Measurements from ENCODE around the gene ADGB.

The ADGB gene

DNA sequence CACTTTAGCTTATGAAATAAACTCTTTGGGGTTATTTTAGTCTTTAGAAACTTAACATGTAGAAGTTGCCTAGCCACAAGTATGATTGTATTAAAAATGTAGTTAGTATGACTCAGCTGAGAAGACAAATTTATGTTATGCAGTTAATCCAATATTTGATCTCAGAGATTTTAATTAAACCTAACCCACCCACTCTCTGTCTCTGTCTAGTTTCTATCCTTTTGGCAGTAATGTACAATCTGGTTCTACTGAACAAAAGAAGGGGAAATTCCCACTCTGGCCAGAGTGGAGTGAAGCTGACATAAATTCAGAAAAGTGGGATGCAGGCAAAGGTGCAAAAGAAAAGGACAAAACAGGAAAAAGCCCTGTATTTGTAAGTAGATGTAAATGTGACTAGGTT lies 36.4 kb downstream of the ADGB start:
- DNase-seq: no peak

GRCh38 chr6:146636481-146636880 lies 37.7 kb downstream of the ADGB start:
- DNase-seq: no peak

GRCh38 chr6:146642921-146643320 lies 44.1 kb downstream of the ADGB start:
- no peak for DNase-seq

DNA sequence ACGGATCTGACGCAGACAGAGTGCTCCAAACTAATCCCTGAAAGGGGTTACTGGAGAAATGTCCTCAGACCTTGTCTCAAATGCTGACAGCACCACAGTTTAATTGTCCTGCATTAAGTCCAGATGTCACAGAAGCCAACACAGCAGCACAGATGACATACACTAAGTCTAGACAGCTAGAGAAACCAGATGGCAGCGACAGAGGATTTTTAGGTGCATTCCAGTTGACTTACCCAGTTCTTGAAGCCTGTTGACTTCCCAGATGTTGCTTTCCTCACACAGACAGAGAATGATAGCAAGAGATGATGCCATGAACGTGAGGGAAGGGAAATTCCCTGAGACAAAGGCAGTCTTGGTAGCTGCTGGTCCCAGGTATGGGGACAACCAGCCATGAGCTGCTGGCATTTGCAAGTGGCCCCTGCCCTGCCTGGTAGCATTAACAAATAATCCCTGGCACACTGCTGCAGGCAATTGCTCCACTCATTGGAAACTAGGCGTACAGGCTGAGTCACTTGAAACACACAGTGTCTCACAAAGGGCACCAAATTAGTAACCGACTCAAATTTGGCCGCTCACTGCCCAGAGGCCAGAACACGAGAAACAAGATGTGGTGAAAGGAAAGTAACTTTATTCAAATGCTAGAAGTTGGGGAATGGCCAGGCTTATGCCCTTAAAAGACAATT lies 52.2 kb downstream of the ADGB start:
- DNase-seq: no peak

GRCh38 chr6:146651482-146651863 lies 52.7 kb downstream of the ADGB start:
- no peak for DNase-seq

GRCh38 chr6:146657432-146657831 lies 58.7 kb downstream of the ADGB start:
- DNase-seq: no peak

DNA sequence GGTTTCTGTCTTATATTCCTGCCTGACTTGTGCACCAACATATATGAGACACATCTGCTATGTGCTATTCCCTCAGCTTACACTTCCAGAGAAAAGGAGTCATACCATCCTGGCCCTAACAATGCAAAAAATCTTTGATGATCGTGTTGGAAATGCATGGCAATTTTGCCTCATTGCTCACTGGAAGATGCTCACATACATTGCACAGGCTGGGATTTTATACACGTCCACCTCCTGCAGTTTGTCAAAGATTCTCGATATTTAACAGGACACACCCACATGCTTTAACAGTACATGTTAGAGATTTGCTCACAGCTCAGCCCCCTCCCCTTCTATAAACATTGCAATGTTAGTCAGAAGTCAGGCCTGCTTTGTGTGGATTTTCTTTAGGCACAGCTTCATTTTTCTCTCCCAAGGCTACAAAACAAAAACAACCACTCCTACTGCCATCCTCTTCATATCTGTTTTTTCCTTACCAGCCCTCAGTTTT lies 66.1 kb downstream of the ADGB start:
- DNase-seq: no peak

DNA sequence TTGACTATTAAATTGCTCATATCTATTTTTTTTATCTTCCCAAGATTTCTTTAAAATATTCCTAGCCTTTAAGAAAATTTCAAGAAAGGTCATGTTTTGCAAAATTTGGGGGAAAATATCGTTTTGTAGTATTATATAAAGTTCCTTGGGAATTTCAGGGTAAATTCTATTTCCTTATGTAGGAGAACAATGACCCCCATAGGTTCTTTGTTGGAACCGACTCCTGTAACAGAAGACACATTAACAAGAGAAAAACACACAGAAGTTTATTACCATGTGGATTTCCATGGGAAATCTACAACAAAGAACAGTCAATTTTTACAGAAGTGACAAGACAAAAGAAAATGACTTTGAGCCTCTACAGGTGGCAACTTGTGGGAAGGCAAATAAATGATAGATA lies 68.1 kb downstream of the ADGB start:
- DNase-seq: no peak

DNA sequence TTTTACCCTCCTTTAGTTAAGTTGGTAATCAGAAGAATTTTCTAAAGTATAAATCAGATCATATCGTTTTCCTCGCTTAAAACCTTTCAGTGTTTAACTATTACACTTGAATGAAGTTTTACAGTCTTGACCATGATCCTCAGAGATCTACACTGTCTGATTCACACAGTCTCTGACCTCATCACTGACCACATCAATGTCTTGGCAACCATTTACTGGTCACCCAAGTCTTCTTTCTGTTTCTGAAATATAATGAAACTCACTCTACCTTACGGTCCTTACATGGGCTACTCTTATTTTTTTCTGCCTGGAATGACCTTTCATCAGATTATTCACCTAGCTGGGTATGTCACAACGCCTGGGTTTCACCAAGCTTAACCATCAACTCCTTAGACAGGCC lies 71.4 kb downstream of the ADGB start:
- DNase-seq: no peak

GRCh38 chr6:146673069-146673468 lies 74.3 kb downstream of the ADGB start:
- DNase-seq: no peak

- DNase-seq: no peak
Measured at GRCh38 chr6:146679386-146679785, 80.6 kb downstream of the ADGB start.

DNA sequence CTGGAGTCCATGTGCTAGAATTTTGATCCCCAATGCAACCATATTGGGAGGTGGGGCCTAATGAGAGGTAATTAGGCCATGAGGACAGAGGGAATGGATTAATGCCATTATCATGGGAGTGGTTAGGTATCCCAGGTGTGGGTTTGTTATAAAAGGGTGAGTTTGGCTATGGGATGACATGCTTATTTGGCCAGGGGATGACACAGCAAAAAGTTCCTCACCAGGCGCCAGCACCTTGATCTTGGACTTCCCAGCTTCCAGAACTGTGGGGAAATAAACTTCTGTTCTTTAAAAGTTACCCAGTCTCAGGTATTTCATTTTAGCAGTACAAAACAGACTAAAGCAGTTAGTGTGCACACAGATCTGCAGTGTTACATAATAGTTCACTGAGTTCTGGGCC lies 84.1 kb downstream of the ADGB start:
- no peak for DNase-seq

DNA sequence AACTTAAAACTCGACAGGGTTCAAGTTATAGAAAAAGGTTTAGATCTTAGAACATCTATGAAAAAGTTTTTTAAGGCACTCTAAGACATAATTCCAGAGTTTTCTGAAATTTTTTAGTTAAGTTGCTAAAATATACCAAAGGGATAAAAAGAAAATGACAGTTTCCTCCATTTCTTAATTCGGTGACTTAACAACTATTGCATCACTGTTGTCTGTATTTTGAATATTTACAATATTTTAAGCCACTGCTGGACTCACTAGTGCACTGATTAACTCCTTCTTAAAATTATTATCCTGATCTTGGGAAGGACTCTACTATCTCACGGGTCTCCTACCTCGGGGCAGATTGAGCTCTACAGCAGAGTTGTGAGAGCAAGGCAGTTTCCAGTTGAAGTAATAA lies 91.0 kb downstream of the ADGB start:
- no peak for DNase-seq

DNA sequence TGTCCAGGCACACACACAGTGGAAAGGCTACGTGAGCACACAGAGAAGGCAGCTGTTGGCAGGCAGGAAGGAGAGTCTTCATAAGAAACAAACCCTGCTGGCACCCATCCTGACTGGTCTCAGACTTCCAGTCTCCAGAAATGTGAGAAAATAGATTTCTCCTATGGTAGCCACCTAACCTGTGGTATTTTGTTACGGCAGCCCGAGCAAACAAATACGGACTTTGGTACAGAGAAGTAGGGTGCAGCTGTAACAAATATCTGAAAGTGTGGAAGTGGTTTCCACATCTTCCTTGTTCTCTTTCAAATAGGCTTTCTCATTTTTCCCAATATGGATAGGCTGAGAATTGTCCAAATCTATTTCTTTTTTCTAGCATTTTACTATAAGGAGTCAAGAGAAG lies 94.6 kb downstream of the ADGB start:
- no peak for DNase-seq

DNA sequence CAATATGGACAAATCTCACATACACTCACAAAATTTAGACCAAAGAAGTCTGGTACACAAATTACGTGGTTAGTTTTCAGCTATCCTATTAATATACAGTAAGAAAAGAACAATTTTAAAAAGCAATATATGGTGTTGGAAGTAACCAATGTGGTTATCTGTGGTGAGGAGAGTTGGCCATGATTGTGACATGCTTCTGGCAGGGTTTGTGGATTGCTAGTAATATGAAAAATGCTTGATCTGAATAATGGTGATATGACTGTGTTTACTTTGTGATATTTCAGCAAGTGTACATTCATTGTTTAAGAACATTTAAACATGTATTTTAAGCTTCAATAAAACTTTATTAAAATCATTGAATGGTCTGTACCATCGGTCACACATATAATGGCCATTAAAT lies 99.1 kb downstream of the ADGB start:
- no peak for DNase-seq

DNA sequence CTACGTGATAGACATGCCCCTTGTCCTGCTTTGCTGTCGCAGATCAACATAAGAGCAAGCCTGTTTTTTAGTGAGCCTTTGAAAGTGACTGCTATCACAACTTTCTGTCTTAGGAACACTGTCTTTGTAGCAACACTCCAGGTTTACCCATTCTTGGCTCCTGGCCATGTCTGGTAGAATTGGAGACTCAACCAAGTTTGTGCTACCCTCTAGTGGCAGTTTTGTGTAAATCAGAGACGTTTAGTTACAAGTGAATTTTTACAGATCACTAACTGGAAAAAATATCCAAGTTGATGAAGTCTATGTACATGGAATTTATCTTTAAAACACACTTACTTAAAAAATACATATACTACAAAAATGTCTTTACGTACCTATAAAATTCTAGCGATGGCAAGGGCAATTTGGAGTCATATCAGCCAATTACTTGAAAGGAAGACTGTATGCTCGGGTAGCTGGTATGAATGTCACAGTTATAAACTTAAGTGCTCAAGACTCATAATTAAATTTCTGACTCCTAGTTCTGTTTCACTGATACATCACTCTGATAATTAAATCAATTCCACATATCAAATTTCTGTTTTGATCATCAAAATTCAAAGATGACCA lies 101.4 kb downstream of the ADGB start:
- peak; percentile 2 for DNase-seq

DNA sequence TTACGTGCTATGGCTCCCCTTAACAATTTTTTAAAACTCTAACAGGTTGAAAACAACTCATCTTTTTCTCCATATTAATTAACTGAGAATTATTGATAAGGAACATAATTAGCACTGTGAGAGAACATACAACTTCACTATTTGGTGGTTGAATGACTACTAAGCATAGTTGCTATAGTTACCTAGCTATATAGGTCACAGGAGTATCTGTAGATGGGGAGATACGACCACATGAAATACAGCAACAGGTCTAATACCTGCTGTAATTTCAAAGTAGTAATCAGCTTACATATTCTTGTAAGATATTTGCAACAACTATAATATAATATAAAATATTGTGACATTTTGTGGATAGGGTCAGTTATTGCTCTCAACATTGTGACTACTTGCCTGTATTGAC lies 102.9 kb downstream of the ADGB start:
- no peak for DNase-seq

DNA sequence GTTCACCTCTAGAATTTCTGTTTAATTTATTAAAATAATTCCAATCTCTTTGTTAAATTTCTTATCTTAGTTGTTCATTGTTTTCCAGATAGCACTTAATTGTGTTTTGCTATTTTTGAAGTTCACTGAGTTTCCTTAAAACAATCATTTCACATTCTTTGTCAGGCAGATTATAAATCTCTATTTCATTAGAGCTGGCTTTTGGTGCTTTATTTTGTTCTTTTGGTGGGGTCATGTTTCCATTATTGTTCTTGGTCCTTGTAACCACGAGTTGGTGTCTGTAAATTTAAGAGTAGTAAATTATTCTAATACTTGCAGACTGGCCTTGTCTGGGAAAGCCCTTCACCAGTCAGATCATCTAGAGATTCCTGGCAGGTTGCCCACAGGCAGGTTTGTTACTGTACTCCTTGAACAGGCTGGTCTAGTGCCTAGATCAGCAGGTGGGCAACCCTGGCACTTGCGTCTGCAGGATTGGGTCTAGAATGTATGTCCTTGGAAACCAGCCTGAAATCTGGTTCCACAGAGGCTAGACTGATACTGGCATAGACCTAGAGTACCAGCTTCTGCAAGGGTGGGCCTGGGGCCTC lies 110.4 kb downstream of the ADGB start:
- no peak for DNase-seq

- DNase-seq: no peak
Measured at GRCh38 chr6:146719387-146719786, 120.6 kb downstream of the ADGB start.

DNA sequence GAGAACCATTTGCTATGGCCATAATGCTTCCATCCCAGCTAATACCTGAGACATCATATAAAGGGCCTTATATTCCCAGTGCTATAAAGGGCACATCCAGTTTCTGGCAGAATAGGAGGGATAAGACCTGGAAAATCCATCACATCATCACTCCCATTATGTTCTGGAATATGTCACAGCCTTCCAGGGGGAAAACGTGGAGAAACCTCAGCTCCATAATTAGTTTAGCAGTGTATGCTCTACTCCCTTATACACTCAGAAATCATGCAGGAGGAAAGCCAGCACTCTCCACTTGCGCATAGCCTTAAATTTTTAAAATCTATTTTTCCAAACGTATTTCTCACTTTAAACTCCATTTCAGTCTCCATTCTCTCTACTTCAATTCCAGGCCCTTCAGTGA lies 140.9 kb downstream of the ADGB start:
- DNase-seq: no peak

GRCh38 chr6:146741609-146742008 lies 142.8 kb downstream of the ADGB start:
- DNase-seq: no peak

GRCh38 chr6:146753306-146753705 lies 154.5 kb downstream of the ADGB start:
- DNase-seq: no peak

DNA sequence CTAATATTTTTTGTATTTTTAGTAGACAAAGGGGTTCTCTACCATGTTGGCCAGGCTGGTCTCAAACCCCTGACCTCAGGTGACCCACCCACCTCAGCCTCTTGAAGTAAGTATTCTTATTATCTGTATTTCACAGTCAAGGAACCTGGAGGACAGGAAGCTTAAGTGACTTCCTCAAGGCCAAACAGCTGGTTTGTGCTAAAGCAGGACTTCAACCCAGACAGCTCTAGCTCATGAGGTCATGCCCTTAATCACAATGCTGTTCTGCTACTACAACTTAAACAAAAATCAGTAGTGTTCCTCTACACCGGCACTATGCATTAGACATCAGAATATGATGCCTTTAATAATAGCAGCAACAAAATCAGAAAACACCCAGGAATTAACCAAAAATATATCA lies 168.9 kb downstream of the ADGB start:
- DNase-seq: no peak

DNA sequence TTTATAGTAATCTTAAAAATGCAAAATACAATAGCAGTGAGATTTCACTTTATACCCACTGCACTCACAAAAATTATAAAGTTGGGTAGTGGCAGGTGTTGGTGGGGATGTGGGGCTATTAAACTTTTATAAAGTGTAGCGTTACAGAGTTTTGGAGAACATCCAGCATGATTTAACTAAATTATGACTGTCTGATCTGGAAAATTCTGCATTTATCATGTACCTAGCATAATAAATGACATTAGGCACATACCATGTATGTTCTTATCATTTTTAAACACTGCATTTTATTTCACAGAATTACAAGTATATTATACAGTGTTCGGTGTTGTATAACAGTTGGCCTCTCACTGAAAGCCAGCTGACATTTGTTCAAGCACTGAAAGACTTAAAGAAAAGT lies 169.9 kb downstream of the ADGB start:
- DNase-seq: no peak

Measured in effector CD4-positive, alpha-beta T cell (primary cell).